LNCAP (cell line): Measurements from ENCODE around the gene PRPF8.

Experiments used
- TF ChIP-seq, protein P1 (sequence below): fragments of 450-650 bp; IDR thresholded peaks from 2 replicates; pipeline ENCODE4 v1.5.1; 2017; ENCODE audit warnings: mild to moderate bottlenecking

The PRPF8 gene

DNA sequence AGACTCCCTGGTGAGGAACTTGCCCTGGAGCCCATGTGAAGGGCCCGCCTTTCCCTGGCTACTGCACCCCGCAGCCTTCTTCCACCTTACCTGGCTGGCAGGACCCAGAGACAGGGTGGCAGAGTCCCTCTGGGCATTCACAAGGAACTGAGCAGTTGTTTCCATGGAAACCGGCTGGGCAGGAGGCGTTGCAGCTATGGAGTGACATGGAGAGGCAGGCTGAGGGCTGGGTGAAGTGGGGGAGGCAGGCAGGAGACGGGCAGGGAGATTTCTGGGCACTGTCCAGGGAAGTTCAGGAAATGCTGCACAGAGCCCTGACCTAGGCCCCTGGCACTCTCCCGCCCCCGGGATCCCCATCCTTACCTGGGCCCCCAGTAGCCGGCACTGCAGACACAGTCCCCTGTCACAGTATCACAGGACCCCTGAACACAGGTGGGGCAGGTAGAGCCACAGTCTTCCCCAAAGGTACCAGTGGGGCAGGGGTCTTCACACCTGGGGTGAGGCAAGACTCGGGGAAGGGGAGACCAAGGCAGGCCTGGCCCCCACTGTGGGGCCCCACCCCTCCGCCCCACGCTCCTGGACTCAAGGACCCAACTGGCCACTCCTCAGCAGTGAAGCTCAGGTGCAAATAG lies 45.0 kb downstream of the PRPF8 start:
- TF ChIP-seq, protein P1, sequence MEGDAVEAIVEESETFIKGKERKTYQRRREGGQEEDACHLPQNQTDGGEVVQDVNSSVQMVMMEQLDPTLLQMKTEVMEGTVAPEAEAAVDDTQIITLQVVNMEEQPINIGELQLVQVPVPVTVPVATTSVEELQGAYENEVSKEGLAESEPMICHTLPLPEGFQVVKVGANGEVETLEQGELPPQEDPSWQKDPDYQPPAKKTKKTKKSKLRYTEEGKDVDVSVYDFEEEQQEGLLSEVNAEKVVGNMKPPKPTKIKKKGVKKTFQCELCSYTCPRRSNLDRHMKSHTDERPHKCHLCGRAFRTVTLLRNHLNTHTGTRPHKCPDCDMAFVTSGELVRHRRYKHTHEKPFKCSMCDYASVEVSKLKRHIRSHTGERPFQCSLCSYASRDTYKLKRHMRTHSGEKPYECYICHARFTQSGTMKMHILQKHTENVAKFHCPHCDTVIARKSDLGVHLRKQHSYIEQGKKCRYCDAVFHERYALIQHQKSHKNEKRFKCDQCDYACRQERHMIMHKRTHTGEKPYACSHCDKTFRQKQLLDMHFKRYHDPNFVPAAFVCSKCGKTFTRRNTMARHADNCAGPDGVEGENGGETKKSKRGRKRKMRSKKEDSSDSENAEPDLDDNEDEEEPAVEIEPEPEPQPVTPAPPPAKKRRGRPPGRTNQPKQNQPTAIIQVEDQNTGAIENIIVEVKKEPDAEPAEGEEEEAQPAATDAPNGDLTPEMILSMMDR, result no peak

DNA sequence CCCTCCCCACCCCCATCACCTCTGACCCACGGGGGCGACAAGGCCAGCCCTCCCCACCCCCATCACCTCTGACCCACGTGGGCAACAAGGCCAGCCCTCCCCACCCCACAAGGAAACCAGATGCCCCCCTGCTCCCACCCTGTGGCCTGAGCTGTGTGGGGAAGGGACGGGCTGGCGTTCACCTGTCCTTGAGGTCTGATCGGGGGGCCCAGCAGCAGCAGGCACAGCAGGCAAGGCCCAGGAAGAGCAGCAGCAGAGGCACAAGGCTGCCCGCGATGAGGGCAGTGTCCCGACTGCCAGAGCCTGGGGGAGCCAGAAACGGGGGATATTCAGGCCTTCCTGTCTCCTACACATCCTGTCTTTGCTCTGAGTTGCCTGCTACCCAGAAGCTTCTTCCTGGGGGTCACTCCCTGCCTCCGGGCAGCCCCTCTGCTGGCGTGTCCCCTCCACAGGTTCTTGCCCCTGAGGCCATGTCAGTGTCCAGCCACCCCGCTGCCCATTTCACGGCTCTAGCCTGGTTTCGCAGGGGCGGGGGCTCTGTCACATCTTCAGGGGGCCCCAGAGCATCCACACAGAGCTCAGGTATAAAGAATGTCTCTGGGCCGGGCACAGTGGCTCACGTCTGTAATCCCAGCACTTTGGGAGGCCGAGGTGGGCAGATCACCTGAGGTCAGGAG lies 45.9 kb downstream of the PRPF8 start:
- TF ChIP-seq, protein P1, result no peak

DNA sequence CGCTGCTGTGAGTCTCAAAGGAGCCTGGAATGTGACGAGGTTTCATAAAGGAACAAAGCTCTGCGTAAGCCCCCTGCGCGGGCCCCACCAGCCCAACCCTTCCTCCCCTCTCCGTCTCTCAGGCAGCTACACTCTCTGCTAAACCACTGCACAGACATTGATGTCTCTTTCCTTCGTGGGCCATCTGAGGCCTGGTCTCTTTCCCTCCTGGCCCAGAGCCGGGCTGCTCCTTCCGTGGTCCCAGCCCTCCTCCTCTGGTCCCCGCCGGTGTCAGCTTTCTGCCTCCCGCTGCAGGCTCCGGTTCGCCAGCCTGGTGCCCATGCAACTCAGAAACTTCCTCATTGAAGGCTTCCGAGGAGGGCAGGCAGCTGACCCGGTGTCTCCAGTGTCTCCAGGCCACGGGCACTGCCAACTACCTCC lies 46.5 kb downstream of the PRPF8 start:
- TF ChIP-seq, protein P1, result no peak

DNA sequence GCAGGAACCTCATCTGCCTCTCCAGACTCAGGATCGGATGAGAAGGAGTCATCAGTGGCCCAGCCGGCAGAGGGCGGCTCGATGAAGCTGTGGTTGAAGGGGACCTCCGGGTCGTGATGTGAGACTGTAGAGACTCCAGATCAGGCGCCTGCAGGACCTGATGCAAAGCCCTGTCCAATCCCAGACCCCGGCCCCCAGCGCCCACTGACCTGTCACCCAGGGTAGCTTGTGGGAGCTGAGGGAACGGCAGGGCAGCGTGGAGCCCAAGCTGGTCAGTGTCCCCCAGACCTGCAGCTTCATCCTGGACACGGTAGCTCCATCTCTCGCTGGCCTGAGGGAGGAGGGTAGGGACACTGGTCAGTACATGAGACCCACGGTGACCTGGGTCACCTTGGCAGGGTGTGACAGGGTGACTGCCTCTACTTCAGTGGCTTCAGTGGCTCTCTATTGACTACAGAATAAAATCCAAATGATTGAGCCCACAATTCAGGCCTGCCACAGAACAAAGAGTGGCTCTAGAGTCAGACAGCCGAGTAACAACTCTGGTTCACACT lies 47.9 kb downstream of the PRPF8 start:
- TF ChIP-seq, protein P1, result no peak

DNA sequence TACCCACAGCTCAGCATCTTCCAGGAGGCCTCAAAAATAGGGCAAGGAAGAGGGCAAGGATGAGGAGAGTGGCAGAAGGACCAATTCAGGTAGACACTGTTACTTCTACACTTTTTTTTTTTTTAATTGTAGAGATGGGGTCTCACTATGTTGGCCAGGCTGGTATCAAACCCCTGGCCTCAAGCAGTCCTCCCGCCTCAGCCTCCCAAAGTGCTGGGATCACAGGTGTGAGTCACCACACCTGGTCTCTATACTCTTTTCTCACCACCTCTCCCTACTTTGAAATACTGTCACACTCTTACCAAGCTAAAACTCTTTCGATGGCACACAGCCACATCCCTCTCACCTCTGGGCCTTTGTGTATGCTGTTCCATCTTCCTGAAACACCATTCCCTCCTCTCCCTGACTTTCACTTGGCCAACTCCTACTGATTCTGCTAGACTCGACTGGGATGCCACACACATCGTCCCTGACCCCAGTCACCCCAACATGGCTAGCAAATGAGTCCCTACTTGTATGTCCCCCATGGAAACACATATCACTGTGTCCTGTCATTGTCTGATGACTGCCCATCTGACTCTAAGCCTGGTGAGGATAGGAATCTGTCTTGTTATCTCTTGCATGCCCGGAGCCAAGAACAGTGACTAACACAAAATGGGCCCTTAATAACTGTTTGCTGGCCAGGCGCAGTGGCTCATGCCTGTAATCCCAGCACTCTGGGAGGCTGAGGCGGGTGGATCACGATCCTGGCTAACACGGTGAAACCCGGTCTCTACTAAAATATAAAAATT lies 48.8 kb downstream of the PRPF8 start:
- TF ChIP-seq, protein P1, result no peak

DNA sequence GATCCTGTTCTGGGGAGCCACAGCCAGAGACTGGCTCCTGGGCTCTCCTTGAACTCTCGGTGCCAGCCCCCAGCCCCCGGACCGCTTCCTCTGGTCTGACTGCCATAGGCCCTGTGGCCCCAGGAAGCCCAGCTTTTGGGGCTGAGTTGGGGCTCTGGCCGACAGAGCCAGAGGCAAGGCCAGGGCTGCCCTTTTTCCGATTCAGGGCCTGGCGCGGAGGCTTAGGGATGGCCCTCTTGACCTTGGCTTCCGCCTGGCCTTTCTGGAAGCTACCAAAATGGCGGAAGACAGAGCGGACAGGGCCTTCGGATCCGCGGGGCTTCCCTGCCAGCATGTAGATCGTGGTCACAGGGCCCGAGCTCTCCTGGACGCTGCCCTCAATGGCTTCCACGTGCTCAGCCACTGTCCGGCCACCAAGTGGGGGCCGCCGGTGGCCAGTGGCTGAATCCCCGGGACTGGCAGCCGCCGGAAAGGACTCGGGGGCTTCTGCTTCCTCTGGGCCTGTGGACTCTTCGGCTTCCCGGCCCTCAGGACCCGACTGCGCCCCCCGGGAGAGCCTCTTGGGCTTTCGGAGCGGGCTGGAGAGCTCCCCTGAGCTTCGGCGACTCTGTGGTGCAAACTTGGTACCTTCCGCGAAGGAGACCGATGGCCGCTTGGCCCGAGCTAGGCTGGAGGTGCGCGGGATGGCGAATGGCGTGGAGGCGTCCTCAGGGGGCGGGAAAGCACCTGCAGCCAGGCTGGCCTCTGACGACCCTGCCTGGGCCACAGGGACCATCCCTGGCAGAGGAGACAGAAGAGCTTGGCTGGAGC lies 49.6 kb downstream of the PRPF8 start:
- TF ChIP-seq, protein P1, result no peak

DNA sequence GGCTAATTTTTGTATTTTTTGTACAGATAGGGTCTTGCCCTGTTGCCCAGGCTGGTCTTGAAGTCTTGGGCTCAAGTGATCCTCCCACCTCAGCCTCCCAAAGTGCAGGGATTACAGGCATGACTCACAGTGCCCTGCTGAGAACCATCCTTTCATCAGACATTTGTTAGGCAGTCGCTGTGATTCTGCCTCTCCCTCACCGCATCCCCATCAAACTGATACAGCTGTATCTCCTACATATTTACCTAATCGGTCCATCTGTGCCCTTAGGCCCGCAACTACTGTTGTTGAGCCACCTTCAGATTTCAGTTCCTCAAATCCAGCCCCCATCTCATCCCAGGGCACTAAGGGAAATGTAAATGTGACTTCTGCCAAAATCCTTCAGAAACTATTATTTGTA lies 54.0 kb downstream of the PRPF8 start:
- TF ChIP-seq, protein P1, result no peak
